Measurements from ENCODE around the gene GFI1B. TPM values are rescaled to one million over a fixed set of nuclear protein-coding genes. Genes with fewer than 3 reads are reported as not detected.
"Not testable (repeated sequence)": the region's sequence is repeated elsewhere in the genome, so short reads cannot be mapped to it uniquely, and the experiment has no call there.

GFI1B gene
- total RNA-seq, 4 donors from 2014 or later, result not detected

- 62% methylated on average over 2 of the region's 26 CpGs; no CpG with 5 or more reads in 1 of the 2 donors for WGBS, 2 donors (ENCODE audit: low coverage in 1 of 2)
- no peaks in the 10 kb centered on the region for H3K4me1 ChIP-seq
- no peak for ATAC-seq
- H3K27ac ChIP-seq, result no peak overlapping the region
- peaks cover 85% of the 10 kb centered on the region for H3K27me3 ChIP-seq
- no peaks in the 10 kb centered on the region for H3K36me3 ChIP-seq
- no peak for TF ChIP-seq POLR2A (IDR thresholded peaks at IDR 0.05)
- TF ChIP-seq CTCF (IDR thresholded peaks at IDR 0.05), result no peak
- TF ChIP-seq EP300 (IDR thresholded peaks at IDR 0.05), result no peak
- TF ChIP-seq POLR2AphosphoS5 (IDR thresholded peaks at IDR 0.05), result no peak
- no peaks in the 10 kb centered on the region for H3K9me3 ChIP-seq
- no peak overlapping the region for H3K4me3 ChIP-seq
Measured at GRCh38 chr9:132986640-132987620, 8.4 kb downstream of the GFI1B start.

GRCh38 chr9:132988244-132989013 lies 9.9 kb downstream of the GFI1B start:
- TF ChIP-seq EP300 (IDR thresholded peaks at IDR 0.05), result no peak
- no peak for TF ChIP-seq POLR2A (IDR thresholded peaks at IDR 0.05)
- no peak for TF ChIP-seq CTCF (IDR thresholded peaks at IDR 0.05)
- no peak for TF ChIP-seq POLR2AphosphoS5 (IDR thresholded peaks at IDR 0.05)
- H3K4me1 ChIP-seq, result no peaks in the 10 kb centered on the region
- no peak overlapping the region for H3K4me3 ChIP-seq
- no peak for ATAC-seq
- H3K27me3 ChIP-seq, result peaks cover 86% of the 10 kb centered on the region
- H3K9me3 ChIP-seq, result no peaks in the 10 kb centered on the region
- no peak overlapping the region for H3K27ac ChIP-seq
- 68 to 73% methylated on average over 3 to 9 of the region's 14 CpGs for WGBS, 2 donors (ENCODE audit: low coverage in 1 of 2)
- H3K36me3 ChIP-seq, result no peaks in the 10 kb centered on the region

GRCh38 chr9:132989014-132989310 lies 10.5 kb downstream of the GFI1B start:
- H3K4me3 ChIP-seq, result no peak overlapping the region
- no peak overlapping the region for H3K27ac ChIP-seq
- ATAC-seq, result no peak
- WGBS, 2 donors (ENCODE audit: low coverage in 1 of 2), result no CpG with 5 or more reads among the region's 13 CpGs
- no peaks in the 10 kb centered on the region for H3K9me3 ChIP-seq
- H3K4me1 ChIP-seq, result no peaks in the 10 kb centered on the region
- peaks cover 86% of the 10 kb centered on the region for H3K27me3 ChIP-seq
- no peak for TF ChIP-seq POLR2AphosphoS5 (IDR thresholded peaks at IDR 0.05)
- TF ChIP-seq CTCF (IDR thresholded peaks at IDR 0.05), result no peak
- TF ChIP-seq POLR2A (IDR thresholded peaks at IDR 0.05), result no peak
- no peak for TF ChIP-seq EP300 (IDR thresholded peaks at IDR 0.05)
- no peaks in the 10 kb centered on the region for H3K36me3 ChIP-seq

- no peak overlapping the region for H3K27ac ChIP-seq
- 80 to 90% methylated on average over 2 to 9 of the region's 23 CpGs for WGBS, 2 donors (ENCODE audit: low coverage in 1 of 2)
- TF ChIP-seq POLR2AphosphoS5 (IDR thresholded peaks at IDR 0.05), result no peak
- H3K36me3 ChIP-seq, result no peaks in the 10 kb centered on the region
- no peaks in the 10 kb centered on the region for H3K4me1 ChIP-seq
- H3K9me3 ChIP-seq, result no peaks in the 10 kb centered on the region
- ATAC-seq, result no peak
- H3K27me3 ChIP-seq, result peaks cover 86% of the 10 kb centered on the region
- no peak overlapping the region for H3K4me3 ChIP-seq
Measured at GRCh38 chr9:132989414-132989996, 11.0 kb downstream of the GFI1B start.

GRCh38 chr9:132989998-132990557 lies 11.6 kb downstream of the GFI1B start:
- peaks cover 86% of the 10 kb centered on the region for H3K27me3 ChIP-seq
- H3K36me3 ChIP-seq, H3K4me1 ChIP-seq, H3K4me3 ChIP-seq, H3K27ac ChIP-seq, H3K9me3 ChIP-seq, ATAC-seq: not testable (repeated sequence)
- 74 to 90% methylated on average over 2 to 3 of the region's 4 CpGs for WGBS, 2 donors (ENCODE audit: low coverage in 1 of 2)
